Aorta (tissue), 5 donors: ENCODE data around the gene CCR5AS.

ENCODE experiments used
- ATAC-seq: fragments of 200-7000 bp; cut with Tn5 transposase; one replicate; pipeline ENCODE4 v1.9.1; 2022; ENCODE audit warnings: moderate library complexity; ENCODE audit not compliant: low FRiP score
- DNase-seq, 2 donors: peaks; one replicate each; pipeline ENCODE4 v3.0.0-alpha.2; 2020
- H3K27ac ChIP-seq, 2 donors: one replicate each; pipeline ENCODE4 v1.5.1; 2013; ENCODE audit warnings: low read length in 2 of 2, mild to moderate bottlenecking in 2 of 2, moderate library complexity in 2 of 2, control low read depth in 1 of 2, inconsistent platforms in 1 of 2, low read depth in 1 of 2
- H3K27me3 ChIP-seq, 2 donors: one replicate each; pipeline ENCODE4 v1.6.1; 2013; ENCODE audit warnings: control low read depth in 1 of 2, low read length in 1 of 2, mild to moderate bottlenecking in 1 of 2, moderate library complexity in 1 of 2; ENCODE audit not compliant: insufficient read depth in 2 of 2, control insufficient read depth in 1 of 2
- H3K36me3 ChIP-seq, 2 donors: one replicate each; pipeline ENCODE4 v1.6.1; 2013; ENCODE audit warnings: control low read depth in 1 of 2, low read length in 1 of 2, mild to moderate bottlenecking in 1 of 2; ENCODE audit not compliant: insufficient read depth in 2 of 2, control insufficient read depth in 1 of 2
- H3K4me1 ChIP-seq, 2 donors: one replicate each; pipeline ENCODE4 v1.6.1; 2013; ENCODE audit warnings: low read length in 2 of 2, control low read depth in 1 of 2, mild to moderate bottlenecking in 1 of 2, moderate library complexity in 1 of 2; ENCODE audit not compliant: insufficient read depth in 2 of 2, control insufficient read depth in 1 of 2
- H3K4me3 ChIP-seq, 2 donors: one replicate each; pipeline ENCODE4 v1.5.1; 2013; ENCODE audit warnings: low read length in 2 of 2, control low read depth in 1 of 2, mild to moderate bottlenecking in 1 of 2
- H3K9me3 ChIP-seq: one replicate; pipeline ENCODE4 v1.6.1; 2013; ENCODE audit warnings: mild to moderate bottlenecking, low read length; ENCODE audit not compliant: control insufficient read depth
- WGBS, 2 donors: extraction: QIAGEN DNeasy Blood & Tissue Kit; methylation state at CpG; one replicate each; pipeline ENCODE4 v1.1.7; 2013; 5-methylcytosine and 5-hydroxymethylcytosine counted together
- intact Hi-C, 2 donors: fragments of 100-400 bp; cut with DNase I; formaldehyde crosslinking; loops; one replicate each; pipeline versions ENCODE4 v1.14.2 to v1.15.0; 2022
- donor health status: healthy with polysubstance abuse.
- donor health status: Bipolar disorder and iron deficiency.
- donor health status: DM: no; HTN: no; CAD: no.
- donor health status: DM: no; HTN: no; CAD: no.
- donor health status: DM: yes; HTN: yes; CAD: no.

Gene CCR5AS

GRCh38 chr3:46358466-46358865, 48.4 kb downstream of the CCR5AS start:
- DNase-seq: no peak
- Histone ChIP-seq H3K4me3 (no peak overlapping the region), H3K4me1 (no peaks in the 10 kb centered on the region), H3K27me3 (peaks cover 0 to 2% of the 10 kb centered on the region in 2 donors), H3K9me3 (no peaks in the 10 kb centered on the region), H3K27ac (no peak overlapping the region), H3K36me3 (no peaks in the 10 kb centered on the region)
- intact Hi-C loops: no loop called here
- WGBS, 2 donors: 78 to 86% methylated on average over 6 of the region's 6 CpGs
- no peak for ATAC-seq

DNA sequence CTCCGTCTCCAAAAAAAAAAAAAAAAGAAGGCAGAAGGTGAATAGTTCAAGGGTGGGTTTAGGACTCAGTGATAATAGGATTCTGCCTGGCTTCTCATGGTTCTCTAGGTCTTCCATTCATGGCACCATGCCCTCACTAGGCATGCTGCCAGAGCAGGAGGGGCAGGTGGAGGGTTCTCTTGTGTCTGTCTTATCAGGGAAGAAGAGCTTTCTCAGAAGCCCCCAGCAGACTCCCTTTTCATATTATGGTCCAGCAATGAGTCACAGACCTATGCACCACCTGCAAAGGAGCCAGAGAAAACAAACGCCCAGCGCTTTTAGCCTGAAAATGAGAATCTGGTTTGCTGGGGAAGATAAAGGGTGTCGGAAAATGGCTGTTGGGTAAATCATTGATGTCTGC, 50.0 kb downstream of the CCR5AS start:
- H3K4me1 ChIP-seq: no peaks in the 10 kb centered on the region
- 66 to 67% methylated on average over 4 of the region's 4 CpGs for WGBS, 2 donors

DNA sequence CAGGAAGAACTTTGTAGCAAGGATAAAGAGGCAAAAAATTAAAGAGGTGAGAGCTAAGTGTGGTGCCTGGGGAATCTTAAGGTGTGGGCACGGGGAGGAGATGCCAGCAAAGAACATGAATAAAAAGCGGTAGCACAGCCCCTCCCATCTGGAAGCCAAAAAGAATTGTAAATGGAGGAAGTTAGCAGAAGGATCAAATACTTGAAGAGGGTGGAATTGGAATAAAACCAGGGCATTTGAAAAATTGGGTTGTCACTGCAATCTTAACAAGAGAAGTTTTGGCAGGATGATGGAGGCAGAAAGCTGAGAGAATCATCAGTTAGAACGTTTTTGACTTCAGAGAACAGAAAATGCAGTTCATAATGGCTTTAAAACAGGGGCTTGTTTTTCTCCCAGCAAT, 50.6 kb downstream of the CCR5AS start:
- DNase-seq (no peak), ATAC-seq (no peak)
- Histone ChIP-seq H3K9me3 (no peaks in the 10 kb centered on the region), H3K36me3 (no peaks in the 10 kb centered on the region), H3K4me1 (no peaks in the 10 kb centered on the region), H3K4me3 (no peak overlapping the region), H3K27me3 (peaks cover 0 to 2% of the 10 kb centered on the region in 2 donors), H3K27ac (no peak overlapping the region)
- WGBS, 2 donors: 47 to 49% methylated on average over 3 of the region's 3 CpGs
- intact Hi-C loops: no loop called here

More for the DNA sequence above, 50.0 kb downstream of the CCR5AS start:
- no peaks in the 10 kb centered on the region for H3K36me3 ChIP-seq
- DNase-seq (no peak), ATAC-seq (no peak)
- H3K27ac ChIP-seq: no peak overlapping the region
- no peak overlapping the region for H3K4me3 ChIP-seq
- intact Hi-C loops: no loop called here
- no peaks in the 10 kb centered on the region for H3K9me3 ChIP-seq
- H3K27me3 ChIP-seq: peaks cover 0 to 2% of the 10 kb centered on the region in 2 donors

- Histone ChIP-seq H3K27me3 (peaks cover 0 to 2% of the 10 kb centered on the region in 2 donors), H3K9me3 (peaks cover 1% of the 10 kb centered on the region), H3K4me3 (no peak overlapping the region), H3K4me1 (no peaks in the 10 kb centered on the region), H3K36me3 (no peaks in the 10 kb centered on the region), H3K27ac (no peak overlapping the region)
- ATAC-seq (no peak), DNase-seq (no peak)
- intact Hi-C loops: no loop called here
Measured at GRCh38 chr3:46354984-46355383, 51.9 kb downstream of the CCR5AS start.

DNA sequence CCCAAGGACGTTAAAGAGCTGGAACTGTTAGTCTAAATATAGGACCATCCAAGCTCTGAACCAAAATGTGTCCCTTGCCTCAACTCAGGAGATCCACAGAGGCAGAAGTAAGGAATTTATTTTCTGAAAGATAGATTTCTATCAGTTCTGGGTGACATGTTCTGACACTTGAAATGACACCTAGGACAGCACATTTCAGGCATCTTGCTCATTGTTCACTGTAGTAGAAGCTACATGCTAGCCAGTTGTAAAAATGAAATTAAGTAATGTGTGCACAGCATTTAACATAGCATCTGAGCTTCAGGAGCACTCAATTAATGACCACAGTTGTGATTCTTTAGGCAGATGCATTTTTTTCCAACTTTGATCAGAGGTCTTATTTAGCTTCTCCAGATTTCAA, 52.4 kb downstream of the CCR5AS start:
- Histone ChIP-seq H3K27me3 (peaks cover 0 to 2% of the 10 kb centered on the region in 2 donors), H3K36me3 (no peaks in the 10 kb centered on the region), H3K4me1 (no peaks in the 10 kb centered on the region), H3K4me3 (no peak overlapping the region), H3K9me3 (peaks cover 1% of the 10 kb centered on the region), H3K27ac (no peak overlapping the region)
- ATAC-seq: no peak
- whole genome bisulfite sequencing, 2 donors: 8 to 28% methylated on average over 1 of the region's 1 CpG
- no peak for DNase-seq
- intact Hi-C loops: no loop called here

GRCh38 chr3:46353647-46354410, 53.0 kb downstream of the CCR5AS start, which contains the start of gene CCR2:
TSS of gene CCR2 (plus strand) at chr3:46354111. CDS start at chr3:46357528, 3,417 bp downstream.
- DNase-seq (no peak), ATAC-seq (no peak)
- intact Hi-C loops: no loop called here
- no peak within 1 kb of the TSS for H3K27ac ChIP-seq
- H3K36me3 ChIP-seq: no peaks in the 10 kb centered on the region
- H3K27me3 ChIP-seq: peaks cover 0 to 2% of the 10 kb centered on the region in 2 donors
- H3K9me3 ChIP-seq: peaks cover 1% of the 10 kb centered on the region
- no peak within 1 kb of the TSS for H3K4me3 ChIP-seq
- no peaks in the 10 kb centered on the region for H3K4me1 ChIP-seq
- WGBS, 2 donors: 63 to 69% methylated on average over 7 of the region's 7 CpGs

- peaks cover 0 to 2% of the 10 kb centered on the region in 2 donors for H3K27me3 ChIP-seq
- no peak overlapping the region for H3K4me3 ChIP-seq
- H3K4me1 ChIP-seq: no peaks in the 10 kb centered on the region
- DNase-seq (no peak), ATAC-seq (no peak)
- H3K9me3 ChIP-seq: peaks cover 1% of the 10 kb centered on the region
- 77 to 81% methylated on average over 4 of the region's 4 CpGs for WGBS, 2 donors
- no peaks in the 10 kb centered on the region for H3K36me3 ChIP-seq
- H3K27ac ChIP-seq: no peak overlapping the region
- intact Hi-C loops: no loop called here
Measured at GRCh38 chr3:46353090-46353489, 53.8 kb downstream of the CCR5AS start.

DNA sequence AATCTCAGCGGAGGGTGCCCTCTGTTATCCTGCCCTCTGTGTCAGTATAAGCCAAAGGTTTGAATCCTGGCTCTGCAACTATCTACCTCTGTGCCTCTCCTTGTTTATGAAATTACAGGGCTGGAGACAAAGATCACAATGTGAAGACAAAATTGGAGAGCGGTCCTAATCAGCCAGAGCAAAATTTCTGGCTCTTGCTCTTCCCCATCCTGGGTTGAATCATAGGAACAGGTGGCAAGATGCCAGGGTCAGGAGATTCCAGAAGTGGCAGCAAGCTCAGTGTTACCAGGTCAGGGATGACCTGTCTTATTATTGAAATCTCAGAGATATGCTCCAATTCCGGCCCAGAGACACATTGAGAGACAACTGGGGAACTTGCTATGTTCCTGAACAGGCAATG, 55.2 kb downstream of the CCR5AS start:
- intact Hi-C loops: no loop called here
- H3K9me3 ChIP-seq: peaks cover 1% of the 10 kb centered on the region
- WGBS, 2 donors: 79 to 80% methylated on average over 3 of the region's 3 CpGs
- no peak overlapping the region for H3K27ac ChIP-seq
- ATAC-seq (no peak), DNase-seq (no peak)
- H3K4me3 ChIP-seq: no peak overlapping the region
- no peaks in the 10 kb centered on the region for H3K36me3 ChIP-seq
- H3K27me3 ChIP-seq: peaks cover 0 to 2% of the 10 kb centered on the region in 2 donors
- no peaks in the 10 kb centered on the region for H3K4me1 ChIP-seq

- H3K9me3 ChIP-seq: peaks cover 1% of the 10 kb centered on the region
- H3K27ac ChIP-seq: no peak overlapping the region
- no peak overlapping the region for H3K4me3 ChIP-seq
- 65 to 80% methylated on average over 1 of the region's 1 CpG for whole genome bisulfite sequencing, 2 donors
- DNase-seq (no peak), ATAC-seq (no peak)
- H3K36me3 ChIP-seq: no peaks in the 10 kb centered on the region
- no peaks in the 10 kb centered on the region for H3K4me1 ChIP-seq
- H3K27me3 ChIP-seq: peaks cover 0 to 1% of the 10 kb centered on the region in 2 donors
- intact Hi-C loops: no loop called here
Measured at GRCh38 chr3:46350262-46350565, 56.7 kb downstream of the CCR5AS start.
